ENCODE data around the gene ZMIZ2.
A peak's percentile ranks its signal among the peaks of the same experiment; 100 is the strongest.

The ZMIZ2 gene

DNA sequence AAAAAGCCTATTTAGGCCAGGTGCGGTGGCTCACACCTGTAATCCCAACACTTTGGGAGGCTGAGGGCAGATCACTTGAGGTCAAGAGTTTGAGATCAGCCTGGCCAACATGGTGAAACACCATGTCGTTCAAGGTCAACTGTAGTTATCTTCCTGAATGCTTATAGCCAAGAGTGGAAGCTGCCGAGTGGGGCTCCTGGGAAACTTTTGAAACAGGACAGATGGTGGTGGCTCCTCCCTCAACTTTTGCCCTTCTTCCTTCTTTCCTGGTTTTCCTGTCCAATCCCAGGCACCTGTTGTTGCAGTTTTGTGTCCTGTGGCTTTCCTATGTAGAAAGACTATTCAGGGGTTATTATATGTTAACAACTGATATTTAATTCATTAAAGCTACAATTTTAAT, 39.1 kb downstream of the ZMIZ2 start:
- POLR2A ChIA-PET, result interaction anchor here (0.7 kb wide), 1 partner anchor 11 kb away, joined by 3 read pairs; no protein-coding TSS in a partner anchor
- no peak overlapping the region for H3K4me3 ChIP-seq (ENCODE audit: low read depth, low read length)
- no peak for DNase-seq (ENCODE audit: low read depth, low spot score)
- CTCF ChIA-PET, result interaction anchor here (1.1 kb wide), 1 partner anchor 9 kb away, joined by 3 read pairs; no protein-coding TSS in a partner anchor
- TF ChIP-seq, protein P1, sequence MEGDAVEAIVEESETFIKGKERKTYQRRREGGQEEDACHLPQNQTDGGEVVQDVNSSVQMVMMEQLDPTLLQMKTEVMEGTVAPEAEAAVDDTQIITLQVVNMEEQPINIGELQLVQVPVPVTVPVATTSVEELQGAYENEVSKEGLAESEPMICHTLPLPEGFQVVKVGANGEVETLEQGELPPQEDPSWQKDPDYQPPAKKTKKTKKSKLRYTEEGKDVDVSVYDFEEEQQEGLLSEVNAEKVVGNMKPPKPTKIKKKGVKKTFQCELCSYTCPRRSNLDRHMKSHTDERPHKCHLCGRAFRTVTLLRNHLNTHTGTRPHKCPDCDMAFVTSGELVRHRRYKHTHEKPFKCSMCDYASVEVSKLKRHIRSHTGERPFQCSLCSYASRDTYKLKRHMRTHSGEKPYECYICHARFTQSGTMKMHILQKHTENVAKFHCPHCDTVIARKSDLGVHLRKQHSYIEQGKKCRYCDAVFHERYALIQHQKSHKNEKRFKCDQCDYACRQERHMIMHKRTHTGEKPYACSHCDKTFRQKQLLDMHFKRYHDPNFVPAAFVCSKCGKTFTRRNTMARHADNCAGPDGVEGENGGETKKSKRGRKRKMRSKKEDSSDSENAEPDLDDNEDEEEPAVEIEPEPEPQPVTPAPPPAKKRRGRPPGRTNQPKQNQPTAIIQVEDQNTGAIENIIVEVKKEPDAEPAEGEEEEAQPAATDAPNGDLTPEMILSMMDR (IDR thresholded peaks at IDR 0.05; ENCODE audit: insufficient read depth, low read length, missing control alignments), result no peak

DNA sequence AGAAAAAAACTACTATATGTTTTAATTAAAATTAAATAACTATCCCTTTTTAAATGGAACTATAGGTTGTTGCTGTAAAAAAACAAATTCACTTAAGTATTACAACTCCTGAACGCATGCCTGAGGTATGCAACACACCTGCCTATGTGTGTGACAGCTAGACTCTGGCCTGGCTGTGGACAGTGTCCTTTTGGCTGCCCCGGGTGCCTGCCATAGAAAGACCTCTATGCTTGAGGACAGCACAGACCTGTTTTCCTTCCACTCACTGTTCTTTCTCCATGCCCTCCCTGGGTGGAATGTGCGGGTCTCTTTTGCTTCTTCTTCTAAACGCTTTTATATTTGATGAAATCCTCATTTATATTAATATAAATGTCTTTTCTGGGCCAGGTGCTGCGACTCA, 41.3 kb downstream of the ZMIZ2 start:
- CTCF ChIA-PET, result interaction anchor here (0.7 kb wide), 1 partner anchor 23 kb away, joined by 3 read pairs; no protein-coding TSS in a partner anchor

DNA sequence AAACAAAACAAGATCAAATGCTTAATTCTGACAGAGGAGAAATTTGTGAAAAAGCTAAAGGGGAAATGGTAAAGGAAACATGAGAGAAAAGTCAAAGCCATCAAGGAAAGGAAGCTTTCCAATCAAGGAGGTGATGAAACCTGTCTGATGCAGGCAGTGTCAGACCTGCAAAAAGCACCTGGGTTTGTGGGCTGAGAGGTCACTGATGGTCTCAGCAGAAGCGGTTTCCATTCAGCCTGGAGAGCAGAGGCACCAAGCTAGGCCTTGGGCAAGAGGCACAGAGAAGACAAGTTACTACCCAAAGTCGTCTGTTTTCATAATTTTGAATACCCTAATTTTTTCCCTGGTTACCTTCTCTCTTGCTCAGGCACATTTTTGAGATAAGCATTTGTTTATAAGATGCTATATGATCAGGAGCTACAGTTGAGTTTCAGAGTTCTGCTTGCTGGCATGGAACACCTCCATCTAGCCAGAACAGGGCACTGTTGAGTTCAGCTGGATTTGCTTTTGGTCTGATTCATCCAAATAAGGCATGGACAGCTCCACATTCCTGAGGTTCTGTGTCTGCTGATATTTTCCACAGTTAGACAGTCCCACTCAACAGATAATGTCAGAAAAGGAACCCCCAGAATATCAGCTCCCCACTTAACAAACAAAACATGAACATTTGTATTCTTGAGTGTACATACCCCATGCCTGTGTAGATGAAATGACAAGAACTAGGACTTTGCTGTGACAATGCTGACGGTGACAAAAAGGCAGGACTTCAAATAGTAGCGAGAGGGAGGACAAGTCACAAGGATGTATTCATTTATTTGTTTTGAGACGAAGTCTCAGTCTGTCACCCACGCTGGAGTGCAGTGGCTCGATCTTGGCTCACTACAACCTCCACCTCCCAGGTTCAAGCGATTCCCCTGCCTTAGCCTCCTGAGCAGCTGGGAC, 42.9 kb downstream of the ZMIZ2 start:
- ChIA-PET POLR2A (interaction anchor here (0.7 to 1.2 kb wide), 3 partner anchors 11 to 186 kb away, joined by 3 read pairs; no protein-coding TSS in a partner anchor), CTCF (interaction anchor here (0.6 to 1.8 kb wide), 13 partner anchors 14 to 345 kb away, joined by 3 to 8 read pairs (median 3); partner anchors contain the start of gene TMED4)
- TF ChIP-seq, protein P1 (IDR thresholded peaks at IDR 0.05; ENCODE audit: insufficient read depth, low read length, missing control alignments), result peak; percentile 38
- no peak for DNase-seq (ENCODE audit: low read depth, low spot score)
- no peak overlapping the region for H3K4me3 ChIP-seq (ENCODE audit: low read depth, low read length)

More for the DNA sequence above, 41.3 kb downstream of the ZMIZ2 start:
- TF ChIP-seq, protein P1 (IDR thresholded peaks at IDR 0.05; ENCODE audit: insufficient read depth, low read length, missing control alignments), result no peak
- POLR2A ChIA-PET, result no interaction called here
- H3K4me3 ChIP-seq (ENCODE audit: low read depth, low read length), result no peak overlapping the region
- DNase-seq (ENCODE audit: low read depth, low spot score), result no peak

DNA sequence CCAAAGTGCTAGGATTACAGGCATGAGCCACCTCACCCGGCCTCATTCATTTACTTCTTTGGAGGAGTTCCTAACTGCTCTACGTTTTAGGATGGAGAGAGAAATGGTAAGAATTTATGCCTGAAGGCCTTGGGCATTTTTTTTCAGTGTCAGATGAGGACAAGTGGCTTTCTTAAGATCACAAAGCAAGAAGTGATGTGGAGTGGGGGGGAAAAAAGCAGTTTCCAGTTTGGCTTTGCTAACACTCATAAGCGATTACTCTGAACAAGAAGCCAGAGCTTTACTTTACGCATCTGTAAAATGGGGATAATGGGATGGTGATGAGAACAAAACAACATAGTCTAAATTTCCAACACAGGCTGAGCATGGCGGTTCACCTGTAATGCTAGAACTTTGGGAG, 45.3 kb downstream of the ZMIZ2 start:
- no peak for DNase-seq (ENCODE audit: low read depth, low spot score)
- POLR2A ChIA-PET, result no interaction called here
- CTCF ChIA-PET, result interaction anchor here (1.7 kb wide), 1 partner anchor 27 kb away, joined by 5 read pairs; no protein-coding TSS in a partner anchor
- TF ChIP-seq, protein P1 (IDR thresholded peaks at IDR 0.05; ENCODE audit: insufficient read depth, low read length, missing control alignments), result no peak
- no peak overlapping the region for H3K4me3 ChIP-seq (ENCODE audit: low read depth, low read length)

DNA sequence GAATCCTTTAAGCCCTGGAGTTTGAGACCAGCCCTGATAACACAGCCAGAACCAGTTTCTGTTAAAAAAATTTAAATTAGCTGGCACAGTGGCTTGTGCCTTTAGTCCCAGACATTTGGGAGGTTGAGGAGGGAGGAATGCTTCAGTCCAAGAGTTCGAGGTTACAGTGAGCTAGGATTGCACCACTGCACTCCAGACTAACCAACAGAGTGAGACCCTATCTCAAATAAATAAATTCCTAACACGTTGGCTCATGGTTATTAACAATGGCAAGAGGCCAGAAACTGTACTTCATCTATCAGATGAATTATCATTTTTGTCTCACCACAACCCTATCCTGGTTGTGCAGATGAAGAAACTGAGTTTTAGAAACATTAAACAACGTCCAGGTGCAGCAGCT, 45.7 kb downstream of the ZMIZ2 start:
- CTCF ChIA-PET, result interaction anchor here (1.3 to 1.7 kb wide), 2 partner anchors 8 to 28 kb away, joined by 3 to 5 read pairs; no protein-coding TSS in a partner anchor
- POLR2A ChIA-PET, result no interaction called here
- TF ChIP-seq, protein P1 (IDR thresholded peaks at IDR 0.05; ENCODE audit: insufficient read depth, low read length, missing control alignments), result no peak
- H3K4me3 ChIP-seq (ENCODE audit: low read depth, low read length), result no peak overlapping the region
- no peak for DNase-seq (ENCODE audit: low read depth, low spot score)

DNA sequence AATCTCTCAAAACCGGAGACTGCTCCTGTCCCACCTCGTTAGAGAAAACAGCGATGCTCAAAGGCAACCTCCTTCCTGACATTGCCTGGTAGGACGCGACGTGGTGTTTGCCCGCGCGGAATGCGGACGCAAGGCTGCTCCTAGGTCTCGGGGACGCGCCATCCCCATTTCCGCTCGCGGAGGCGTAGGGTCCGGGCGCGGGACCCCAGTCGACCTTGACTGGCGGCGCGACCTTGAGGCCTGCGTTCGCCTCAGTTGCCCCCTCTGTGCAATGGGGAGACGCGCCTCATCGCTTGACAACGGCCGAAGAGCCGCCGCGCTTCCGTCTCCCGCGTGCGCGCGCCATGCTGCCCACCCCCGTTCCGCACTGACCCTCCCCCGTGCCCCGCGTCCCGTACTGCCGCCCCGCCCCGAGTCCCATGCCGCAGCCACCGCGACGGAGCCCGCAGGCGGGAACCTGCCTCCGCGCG, 47.4 kb downstream of the ZMIZ2 start:
- POLR2A ChIA-PET, result no interaction called here
- peak overlapping the region; percentile 96 for H3K4me3 ChIP-seq (ENCODE audit: low read depth, low read length)
- CTCF ChIA-PET, result no interaction called here
- no peak for DNase-seq (ENCODE audit: low read depth, low spot score)
- TF ChIP-seq, protein P1 (IDR thresholded peaks at IDR 0.05; ENCODE audit: insufficient read depth, low read length, missing control alignments), result no peak
